Endodermal cell (in vitro differentiated cells): ENCODE data around the gene CHST11. TPM values are rescaled to one million over a fixed set of nuclear protein-coding genes. Genes with fewer than 3 reads are reported as not detected.
"Not testable (repeated sequence)": the region's sequence is repeated elsewhere in the genome, so short reads cannot be mapped to it uniquely, and the experiment has no call there.

ENCODE experiments used
- DNase-seq: peaks from one replicate; pipeline ENCODE4 v3.0.0-alpha.2; 2017
- H3K27ac ChIP-seq: 2 replicates; pipeline ENCODE4 v1.5.1; 2013; ENCODE audit warnings: mild to moderate bottlenecking, low read depth, low read length, moderate library complexity
- H3K27me3 ChIP-seq: 2 replicates; pipeline ENCODE4 v1.6.1; 2013; ENCODE audit warnings: mild to moderate bottlenecking, low read length, moderate library complexity; ENCODE audit not compliant: insufficient read depth, control insufficient read depth, poor library complexity, severe bottlenecking
- H3K36me3 ChIP-seq: 2 replicates; pipeline ENCODE4 v1.7.0; 2013; ENCODE audit warnings: mild to moderate bottlenecking, low read length, moderate library complexity; ENCODE audit not compliant: control insufficient read depth, insufficient read depth
- H3K4me1 ChIP-seq: one replicate; pipeline ENCODE4 v1.7.0; 2013; ENCODE audit warnings: low read length; ENCODE audit not compliant: control insufficient read depth, insufficient read depth
- H3K4me3 ChIP-seq: 2 replicates; pipeline ENCODE4 v1.5.1; 2013; ENCODE audit warnings: mild to moderate bottlenecking, low read length, moderate library complexity
- H3K9ac ChIP-seq: 2 replicates; pipeline ENCODE4 v1.6.1; 2013; ENCODE audit warnings: mild to moderate bottlenecking, low read length, moderate library complexity; ENCODE audit not compliant: poor library complexity, severe bottlenecking; ENCODE audit errors: extremely low read depth
- H3K9me3 ChIP-seq: 2 replicates; pipeline ENCODE4 v1.6.1; 2013; ENCODE audit warnings: mild to moderate bottlenecking, low read length, moderate library complexity; ENCODE audit not compliant: control insufficient read depth
- H3K27ac Mint-ChIP-seq: 2 replicates; pipeline ENCODE4 v1.8.0; 2020; ENCODE audit warnings: mixed read lengths
- H3K27me3 Mint-ChIP-seq: 2 replicates; pipeline ENCODE4 v1.8.0; 2021; ENCODE audit warnings: mild to moderate bottlenecking, mixed read lengths; ENCODE audit not compliant: insufficient read depth
- H3K36me3 Mint-ChIP-seq: 2 replicates; pipeline ENCODE4 v1.8.0; 2020; ENCODE audit warnings: low read depth, mixed read lengths
- H3K4me1 Mint-ChIP-seq: 2 replicates; pipeline ENCODE4 v1.8.0; 2020; ENCODE audit warnings: mixed read lengths
- H3K4me3 Mint-ChIP-seq: 2 replicates; pipeline ENCODE4 v1.8.0; 2020; ENCODE audit warnings: mild to moderate bottlenecking, moderate library complexity, mixed read lengths
- H3K9me3 Mint-ChIP-seq: 2 replicates; pipeline ENCODE4 v1.8.0; 2020; ENCODE audit warnings: mild to moderate bottlenecking, mixed read lengths
- WGBS, 2 experiments: methylation state at CpG; one replicate each; pipeline versions ENCODE4 v1.1.5 to v1.1.7; 2013; ENCODE audit warnings: missing lambda C conversion rate in 2 of 2, mixed read lengths in 1 of 2; ENCODE audit not compliant: insufficient coverage in 1 of 2, insufficient read length in 1 of 2; 5-methylcytosine and 5-hydroxymethylcytosine counted together
- total RNA-seq, 2 donors: library from RNA; stranded (reverse); fragmentation: NEBNext Ultra II Directional in 1 of 2; extraction: Animal tissue kit (Norgen Biotek cat#: 25700) in 1 of 2; gene quantifications; 2 replicates in 1 of 2; 3 replicates in 1 of 2; pipeline ENCODE4 v1.2.1, GENCODE V29; 2021
- TF ChIP-seq, protein P1 (sequence below): fragments of 200-600 bp; sonication (generic); conservative IDR thresholded peaks from 2 replicates; pipeline ENCODE4 v1.5.0; 2021; ENCODE audit warnings: antibody characterized with exemption, mild to moderate bottlenecking

The CHST11 gene
- total RNA-seq, 2 donors from 2014 or later, result 30.7 to 36.2 TPM

DNA sequence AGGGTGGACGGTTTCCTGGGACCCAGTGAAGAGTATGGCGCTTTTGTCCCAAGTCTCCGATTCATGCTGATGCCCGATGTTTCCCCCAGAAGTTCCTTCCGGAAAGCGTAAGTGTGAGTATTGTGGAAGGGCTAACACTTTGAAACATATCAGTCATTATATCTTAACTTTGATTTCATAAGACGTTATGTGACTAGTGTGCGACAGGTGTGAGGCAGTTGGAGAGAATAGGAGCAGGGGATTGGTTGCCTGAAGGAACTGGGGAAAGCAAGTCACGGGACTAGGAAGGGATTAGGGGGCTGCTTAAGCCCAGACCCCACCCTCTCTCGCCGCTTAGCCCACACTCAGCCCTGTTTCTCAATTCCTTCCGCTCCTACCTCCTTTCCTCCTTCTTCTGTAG is 154.9 kb downstream of the CHST11 start:
- H3K27ac ChIP-seq, result no peak overlapping the region
- WGBS, 2 experiments, result 94 to 100% methylated on average over 1 to 12 of the region's 12 CpGs
- peaks cover 21% of the 10 kb centered on the region for H3K36me3 ChIP-seq
- DNase-seq, result no peak
- H3K9me3 Mint-ChIP-seq, result no peaks in the 10 kb centered on the region
- H3K27ac Mint-ChIP-seq, result no peak overlapping the region
- H3K9ac ChIP-seq, result no peak overlapping the region
- no peaks in the 10 kb centered on the region for H3K27me3 Mint-ChIP-seq
- no peak overlapping the region for H3K4me3 ChIP-seq
- peaks cover 16% of the 10 kb centered on the region for H3K4me1 Mint-ChIP-seq
- TF ChIP-seq, protein P1, sequence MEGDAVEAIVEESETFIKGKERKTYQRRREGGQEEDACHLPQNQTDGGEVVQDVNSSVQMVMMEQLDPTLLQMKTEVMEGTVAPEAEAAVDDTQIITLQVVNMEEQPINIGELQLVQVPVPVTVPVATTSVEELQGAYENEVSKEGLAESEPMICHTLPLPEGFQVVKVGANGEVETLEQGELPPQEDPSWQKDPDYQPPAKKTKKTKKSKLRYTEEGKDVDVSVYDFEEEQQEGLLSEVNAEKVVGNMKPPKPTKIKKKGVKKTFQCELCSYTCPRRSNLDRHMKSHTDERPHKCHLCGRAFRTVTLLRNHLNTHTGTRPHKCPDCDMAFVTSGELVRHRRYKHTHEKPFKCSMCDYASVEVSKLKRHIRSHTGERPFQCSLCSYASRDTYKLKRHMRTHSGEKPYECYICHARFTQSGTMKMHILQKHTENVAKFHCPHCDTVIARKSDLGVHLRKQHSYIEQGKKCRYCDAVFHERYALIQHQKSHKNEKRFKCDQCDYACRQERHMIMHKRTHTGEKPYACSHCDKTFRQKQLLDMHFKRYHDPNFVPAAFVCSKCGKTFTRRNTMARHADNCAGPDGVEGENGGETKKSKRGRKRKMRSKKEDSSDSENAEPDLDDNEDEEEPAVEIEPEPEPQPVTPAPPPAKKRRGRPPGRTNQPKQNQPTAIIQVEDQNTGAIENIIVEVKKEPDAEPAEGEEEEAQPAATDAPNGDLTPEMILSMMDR, result no peak
- H3K4me1 ChIP-seq, result peaks cover 9% of the 10 kb centered on the region
- H3K36me3 Mint-ChIP-seq, result peaks cover 7% of the 10 kb centered on the region
- no peaks in the 10 kb centered on the region for H3K27me3 ChIP-seq
- peaks cover 7% of the 10 kb centered on the region for H3K9me3 ChIP-seq
- no peak overlapping the region for H3K4me3 Mint-ChIP-seq

DNA sequence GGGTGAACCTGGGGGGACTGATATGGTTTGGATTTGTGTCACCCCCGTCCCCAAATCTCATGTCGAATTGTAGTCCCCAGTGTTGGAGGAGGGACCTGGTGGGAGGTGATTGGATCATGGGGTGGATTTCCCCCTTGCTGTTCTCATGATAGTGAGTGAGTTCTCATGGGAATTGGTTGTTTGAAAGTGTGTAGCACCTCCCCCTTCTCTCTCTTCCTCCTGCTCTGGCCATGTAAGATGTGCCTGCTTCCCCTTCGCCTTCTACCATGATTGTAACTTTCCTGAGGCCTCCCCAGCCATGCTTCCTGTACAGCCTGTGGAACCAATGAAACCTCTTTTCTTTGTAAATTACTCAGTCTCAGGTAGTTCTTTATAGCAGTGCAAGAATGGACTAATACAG is 156.6 kb downstream of the CHST11 start:
- H3K4me1 ChIP-seq, H3K36me3 ChIP-seq, H3K27me3 ChIP-seq, H3K9ac ChIP-seq, DNase-seq, H3K9me3 ChIP-seq, H3K9me3 Mint-ChIP-seq, H3K4me3 Mint-ChIP-seq, H3K27me3 Mint-ChIP-seq, H3K27ac ChIP-seq, H3K27ac Mint-ChIP-seq, H3K4me3 ChIP-seq, H3K36me3 Mint-ChIP-seq: not testable (repeated sequence)
- WGBS, 2 experiments, result 98 to 100% methylated on average over 1 to 3 of the region's 3 CpGs
- peaks cover 14% of the 10 kb centered on the region for H3K4me1 Mint-ChIP-seq

DNA sequence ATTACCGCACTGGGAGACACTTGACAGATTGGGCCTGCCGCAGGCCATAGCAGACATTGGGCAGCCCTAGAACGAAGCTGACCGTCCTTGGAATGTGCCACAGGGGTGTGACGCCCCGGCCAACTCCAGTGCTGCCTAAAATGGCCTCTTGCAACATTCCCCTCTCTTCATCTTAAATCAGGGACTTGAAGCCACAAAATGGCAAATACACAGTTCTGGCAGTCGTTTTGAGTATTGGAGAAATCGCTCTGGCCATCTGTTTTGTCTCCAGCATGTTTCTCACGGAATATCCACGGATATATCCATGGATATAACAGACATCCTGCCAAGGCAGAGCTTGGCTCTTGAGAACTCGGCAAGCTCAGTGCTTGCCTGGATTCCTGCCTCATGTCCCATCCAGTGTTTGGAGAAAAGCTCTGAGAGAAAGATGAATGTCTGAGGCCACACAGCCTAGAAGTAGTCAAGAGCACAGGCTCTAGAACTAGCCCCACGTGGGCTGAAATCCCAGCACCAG is 158.4 kb downstream of the CHST11 start:
- 79 to 88% methylated on average over 11 to 12 of the region's 12 CpGs for WGBS, 2 experiments

More for the DNA sequence above, 158.4 kb downstream of the CHST11 start:
- H3K27ac Mint-ChIP-seq, result no peak overlapping the region
- Histone ChIP-seq H3K9me3 (no peaks in the 10 kb centered on the region), H3K4me1 (peaks cover 3% of the 10 kb centered on the region), H3K9ac (no peak overlapping the region), H3K4me3 (no peak overlapping the region), H3K27ac (no peak overlapping the region), H3K36me3 (peaks cover 7% of the 10 kb centered on the region), H3K27me3 (no peaks in the 10 kb centered on the region)
- H3K4me3 Mint-ChIP-seq, result no peak overlapping the region
- H3K36me3 Mint-ChIP-seq, result peaks cover 3% of the 10 kb centered on the region
- no peak for DNase-seq
- TF ChIP-seq, protein P1, result no peak
- H3K27me3 Mint-ChIP-seq, result no peaks in the 10 kb centered on the region
- H3K4me1 Mint-ChIP-seq, result peaks cover 10% of the 10 kb centered on the region
- H3K9me3 Mint-ChIP-seq, result no peaks in the 10 kb centered on the region
